NCI-H526 (cell line): ENCODE measurements around the gene TRIM38.
A peak's percentile ranks its signal among the peaks of the same experiment; 100 is the strongest.
"Not testable (repeated sequence)": the region's sequence is repeated elsewhere in the genome, so short reads cannot be mapped to it uniquely, and the experiment has no call there.

ENCODE experiments used
- DNase-seq, 2 experiments: peaks; one replicate each; lab custom pipeline; 2025; lab: John Stamatoyannopoulos, UW

Gene TRIM38

DNA sequence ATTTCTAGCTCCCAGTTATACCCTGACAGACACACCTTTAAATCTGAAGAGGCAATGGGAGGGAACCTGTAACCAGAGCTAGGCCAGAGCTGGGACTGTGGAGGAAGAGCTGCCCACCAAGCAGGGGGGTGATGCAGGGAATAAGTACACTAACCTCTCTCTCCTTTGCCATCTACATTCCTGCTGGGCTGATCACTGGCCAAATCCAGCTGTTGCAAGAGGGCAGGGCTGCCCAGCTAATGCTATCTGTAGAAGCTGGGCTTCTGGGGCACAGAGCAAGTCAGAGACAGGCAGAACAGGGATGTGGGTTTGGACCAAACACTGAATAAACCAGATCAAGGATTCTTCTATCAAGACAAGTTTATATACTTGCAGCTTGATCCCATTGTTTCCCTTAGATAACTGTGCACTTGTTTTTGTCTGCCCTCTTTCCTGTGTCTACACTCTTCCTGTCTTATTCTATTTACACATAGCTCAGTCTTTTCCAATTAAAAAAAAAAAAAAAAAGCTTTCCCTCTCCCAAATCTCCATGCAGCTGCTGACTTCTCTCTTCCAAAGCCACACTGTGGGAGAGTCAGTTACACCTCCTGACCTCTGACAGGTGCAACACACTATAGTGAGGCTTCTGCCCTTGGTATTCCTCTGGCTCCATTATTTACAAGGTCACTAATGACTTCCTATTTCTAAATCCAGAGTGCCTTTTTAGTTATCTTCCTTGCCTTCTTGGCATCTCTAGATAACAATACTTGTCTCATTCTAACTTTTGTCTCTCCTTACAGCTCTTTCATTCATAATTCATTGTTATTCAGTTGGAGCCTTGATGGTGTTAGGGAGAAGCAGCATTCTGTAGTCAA lies 43.7 kb downstream of the TRIM38 start:
- DNase-seq = peak in 1 of 2 experiments; percentile 23

DNA sequence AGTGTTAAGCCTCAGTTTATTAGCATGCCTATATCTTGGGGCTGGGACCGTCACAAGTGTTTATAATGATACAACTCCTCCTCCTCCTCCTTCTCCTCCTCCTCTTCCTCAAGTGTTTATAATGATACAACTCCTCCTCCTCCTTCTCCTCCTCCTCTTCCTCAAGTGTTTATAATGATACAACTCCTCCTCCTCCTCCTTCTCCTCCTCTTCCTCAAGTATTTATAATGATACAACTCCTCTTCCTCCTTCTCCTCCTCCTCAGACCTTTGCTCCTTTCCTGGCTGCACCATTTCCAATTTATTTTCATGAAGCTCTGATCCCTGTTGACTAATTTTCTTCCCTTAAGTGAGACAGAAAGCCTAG lies 44.3 kb downstream of the TRIM38 start:
- not testable (repeated sequence) for DNase-seq

DNA sequence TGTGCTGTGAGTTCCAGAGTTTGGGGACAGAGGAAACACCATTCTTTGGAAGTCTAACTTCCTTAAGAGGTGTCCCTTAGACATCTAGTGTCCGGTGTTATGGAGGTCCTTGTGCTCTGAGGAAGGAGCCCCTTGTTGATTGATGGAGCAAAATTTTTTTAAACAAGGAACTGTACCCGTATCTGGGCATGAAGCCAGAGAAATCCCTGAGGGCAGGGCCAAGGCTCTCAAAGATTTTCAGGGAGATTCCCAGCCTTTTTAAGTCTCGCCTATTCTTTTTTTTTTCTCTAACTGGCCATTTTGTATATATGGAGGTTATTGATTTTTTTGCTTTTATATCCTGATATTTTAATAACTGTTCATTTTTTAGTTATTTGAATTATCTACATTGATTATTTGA lies 45.9 kb downstream of the TRIM38 start:
- no peak for DNase-seq

DNA sequence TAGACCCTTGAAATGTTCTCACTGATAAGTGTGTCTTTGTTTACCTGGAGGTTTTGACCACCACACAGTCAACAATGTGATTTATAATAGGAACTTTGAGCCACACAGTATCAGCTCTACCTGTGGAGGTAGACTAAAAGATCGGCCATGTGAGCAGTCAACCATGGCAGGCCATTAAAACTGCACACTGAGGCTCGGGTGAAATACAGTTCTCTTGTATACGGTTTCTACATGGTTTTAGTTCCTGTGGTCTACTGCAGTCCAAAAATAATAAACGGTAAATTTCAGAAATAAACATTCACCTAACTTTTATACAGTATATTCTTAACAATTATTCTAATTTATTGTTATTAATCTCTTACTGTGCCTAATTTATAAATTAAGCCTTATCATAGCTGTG lies 47.2 kb downstream of the TRIM38 start:
- DNase-seq = no peak

DNA sequence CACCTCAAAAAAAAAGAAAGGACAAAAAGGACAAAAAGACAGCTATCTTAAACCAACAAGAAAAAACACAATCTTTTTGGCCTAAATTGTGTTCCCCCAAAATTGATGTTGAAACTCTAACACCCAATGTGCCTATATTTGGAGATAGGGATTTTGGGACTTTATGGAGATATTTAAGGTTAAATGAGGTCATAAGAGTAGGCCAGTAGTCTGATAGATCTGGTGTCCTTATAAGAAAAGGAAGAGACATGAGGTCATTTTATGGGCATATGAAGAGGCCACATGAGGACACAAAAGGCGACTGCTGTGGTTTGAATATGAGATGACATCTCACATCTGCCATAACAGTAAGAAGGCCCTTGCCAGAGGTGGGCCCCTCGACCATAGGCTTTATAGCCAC lies 49.5 kb downstream of the TRIM38 start:
- no peak for DNase-seq

DNA sequence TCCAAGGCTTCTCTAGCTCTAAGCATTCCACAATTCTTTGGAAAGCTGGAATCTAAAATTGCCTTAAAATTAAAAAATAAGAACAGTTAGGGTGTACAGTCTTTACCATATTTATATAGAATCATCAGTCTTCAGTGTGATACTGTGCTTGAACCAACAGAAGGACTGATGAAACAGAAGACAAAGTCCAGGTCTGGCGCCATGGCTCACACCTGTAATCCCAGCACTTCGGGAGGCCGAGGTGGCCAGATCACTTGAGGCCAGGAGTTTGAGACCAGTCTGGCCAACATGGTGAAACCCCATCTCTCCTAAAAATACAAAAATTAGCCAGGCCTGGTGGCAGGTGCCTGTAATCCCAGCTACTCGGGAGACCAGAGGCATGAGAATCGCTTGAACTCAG lies 51.8 kb downstream of the TRIM38 start:
- not testable (repeated sequence) for DNase-seq

DNA sequence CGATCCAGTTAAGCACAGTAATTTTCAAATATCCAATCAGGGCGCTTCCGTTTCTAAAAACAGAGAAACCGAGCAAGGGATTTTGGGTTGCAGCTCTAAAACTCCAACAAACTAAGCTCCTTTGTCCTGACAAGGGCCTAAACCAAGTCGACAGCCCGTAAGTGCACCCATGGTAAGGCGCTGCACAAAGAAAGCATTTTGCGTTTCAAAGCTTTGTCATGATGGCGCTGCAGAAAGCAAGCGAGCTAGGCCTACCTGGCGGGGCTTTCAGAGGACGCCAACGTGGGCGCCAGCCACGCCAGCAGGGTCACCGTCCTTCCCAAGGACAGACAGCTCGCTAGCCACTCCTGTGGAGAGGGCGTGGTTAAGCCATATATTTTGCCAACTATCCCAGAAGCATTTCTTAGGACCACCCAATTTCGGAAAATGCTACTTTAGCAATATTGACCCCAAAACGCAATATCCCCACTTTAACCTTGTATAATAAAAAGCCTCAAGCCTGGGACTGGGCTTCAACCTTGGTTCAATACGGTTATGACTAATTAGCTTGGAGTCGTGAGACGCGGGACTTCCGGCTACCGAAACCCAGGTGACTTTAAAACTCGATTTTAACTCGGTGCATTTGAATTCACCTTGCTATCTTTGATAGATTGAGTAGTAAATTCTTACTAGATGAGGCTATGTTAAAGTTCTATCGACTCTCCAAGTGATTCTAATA lies 53.8 kb downstream of the TRIM38 start:
- DNase-seq = no peak

DNA sequence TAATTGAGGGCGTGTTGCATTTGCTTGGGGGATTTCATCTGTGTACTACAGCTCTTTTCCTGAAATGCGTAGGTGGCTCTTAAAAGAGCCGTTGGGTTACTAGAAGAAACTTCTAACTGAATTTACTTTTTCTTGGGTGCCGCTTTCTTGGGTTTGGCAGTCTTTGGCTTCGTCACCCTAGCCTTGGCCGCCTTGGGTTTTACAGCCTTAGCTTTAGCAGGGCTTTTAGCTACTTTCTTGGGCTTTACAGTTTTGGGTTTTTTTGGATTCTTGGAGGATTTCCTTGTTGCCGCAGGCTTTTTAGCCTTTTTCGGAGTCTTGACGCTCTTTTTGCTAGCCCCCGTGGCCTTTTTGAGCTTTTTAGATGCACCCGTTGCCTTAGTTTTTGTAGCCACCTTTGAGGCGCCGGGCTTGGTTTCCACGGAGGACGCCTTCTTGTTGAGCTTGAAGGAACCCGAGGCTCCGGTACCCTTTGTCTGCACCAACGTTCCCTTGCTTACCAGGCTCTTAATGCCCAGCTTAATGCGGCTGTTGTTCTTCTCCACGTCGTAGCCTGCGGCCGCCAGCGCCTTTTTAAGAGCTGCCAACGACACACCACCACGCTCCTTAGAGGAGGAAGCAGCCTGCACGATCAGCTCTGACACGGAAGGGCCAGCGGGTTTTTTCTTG lies 54.5 kb downstream of the TRIM38 start:
- no peak for DNase-seq

DNA sequence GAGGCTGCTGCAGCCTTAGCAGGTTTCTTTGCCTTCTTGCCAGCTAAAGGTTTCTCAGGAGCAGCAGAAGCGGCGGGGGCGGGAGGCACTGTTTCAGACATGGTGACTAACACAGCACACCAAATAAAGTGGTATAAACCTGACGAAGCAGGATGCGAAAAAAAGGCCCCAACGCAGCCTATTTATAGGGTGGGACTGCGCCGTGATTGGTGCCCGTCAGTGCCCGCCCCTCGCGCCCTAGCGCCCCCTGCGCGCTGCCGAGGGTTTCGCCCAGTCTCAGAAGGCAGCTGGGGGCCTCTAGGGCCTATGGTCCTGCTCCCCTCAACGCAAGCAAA lies 55.0 kb downstream of the TRIM38 start:
- DNase-seq = no peak

DNA sequence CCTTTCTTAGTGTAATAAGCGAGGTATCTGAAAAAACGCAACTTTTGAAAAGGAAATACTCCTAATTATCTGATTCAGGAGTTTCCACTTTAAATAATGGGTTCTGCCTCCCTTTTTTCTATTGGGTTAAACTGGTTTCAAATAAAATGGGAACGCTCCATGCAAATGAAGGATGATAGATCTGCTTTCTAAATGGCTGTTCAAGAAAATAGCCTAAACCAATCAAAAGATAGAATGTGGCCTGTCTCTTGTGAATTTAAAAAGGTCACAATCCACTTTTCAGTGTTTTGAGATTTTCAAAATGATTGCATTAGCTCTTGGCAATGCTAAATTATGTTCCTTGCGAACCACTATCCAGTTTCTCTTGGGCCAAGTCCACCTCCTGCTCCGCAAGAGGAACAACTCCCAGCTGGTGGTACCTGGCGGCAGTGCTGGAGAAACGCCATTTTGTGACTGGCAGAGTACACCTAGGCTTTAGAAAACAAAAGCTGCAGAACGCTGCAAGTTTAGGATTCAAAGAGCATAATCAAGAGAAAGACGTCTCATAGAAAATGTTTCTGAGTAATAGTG lies 56.7 kb downstream of the TRIM38 start:
- no peak for DNase-seq

DNA sequence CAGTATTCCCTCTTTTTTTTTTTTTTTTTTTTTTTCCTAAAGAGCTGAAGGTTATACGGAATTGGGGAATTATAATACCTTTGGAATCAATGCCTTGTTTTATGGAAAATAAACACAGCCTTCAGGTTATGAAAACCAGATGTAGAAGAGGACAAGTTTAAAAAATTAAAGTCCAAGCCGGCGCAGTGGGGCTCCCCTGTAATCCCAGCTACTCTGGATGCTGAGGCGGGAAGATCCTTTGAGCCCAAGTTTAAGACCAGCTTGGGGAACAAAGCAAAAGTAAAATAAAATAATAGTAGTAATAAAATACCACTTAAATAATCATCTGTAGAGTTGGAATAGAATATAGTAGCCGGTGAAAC lies 57.3 kb downstream of the TRIM38 start:
- no peak for DNase-seq

DNA sequence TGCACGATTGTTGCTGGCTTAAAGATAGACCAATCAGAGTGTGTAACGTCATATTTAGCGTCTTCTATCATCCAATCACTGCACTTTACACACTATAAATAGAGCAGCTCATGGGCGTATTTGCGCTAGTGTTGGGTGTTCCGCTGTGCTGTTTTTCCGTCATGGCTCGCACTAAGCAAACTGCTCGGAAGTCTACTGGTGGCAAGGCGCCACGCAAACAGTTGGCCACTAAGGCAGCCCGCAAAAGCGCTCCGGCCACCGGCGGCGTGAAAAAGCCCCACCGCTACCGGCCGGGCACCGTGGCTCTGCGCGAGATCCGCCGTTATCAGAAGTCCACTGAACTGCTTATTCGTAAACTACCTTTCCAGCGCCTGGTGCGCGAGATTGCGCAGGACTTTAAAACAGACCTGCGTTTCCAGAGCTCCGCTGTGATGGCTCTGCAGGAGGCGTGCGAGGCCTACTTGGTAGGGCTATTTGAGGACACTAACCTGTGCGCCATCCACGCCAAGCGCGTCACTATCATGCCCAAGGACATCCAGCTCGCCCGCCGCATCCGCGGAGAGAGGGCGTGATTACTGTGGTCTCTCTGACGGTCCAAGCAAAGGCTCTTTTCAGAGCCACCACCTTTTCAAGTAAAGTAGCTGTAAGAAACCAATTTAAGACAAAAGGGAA lies 57.9 kb downstream of the TRIM38 start:
- DNase-seq = no peak

DNA sequence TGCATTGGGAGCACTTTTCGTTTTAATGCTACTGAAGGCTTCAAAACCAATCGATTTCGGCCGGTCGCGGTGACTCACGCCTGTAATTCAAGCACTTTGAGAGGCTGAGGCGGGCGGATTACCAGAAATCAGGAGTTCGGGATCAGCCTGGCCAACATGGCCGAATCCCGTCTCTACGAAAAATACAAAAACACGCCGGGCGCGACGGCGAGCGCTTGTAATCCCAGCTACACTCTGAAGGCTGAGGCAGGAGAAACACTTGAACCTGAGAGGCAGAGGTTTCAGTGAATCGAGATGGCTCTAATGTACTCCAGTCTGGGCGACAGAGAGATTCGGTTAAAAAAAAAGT lies 58.4 kb downstream of the TRIM38 start:
- no peak for DNase-seq

DNA sequence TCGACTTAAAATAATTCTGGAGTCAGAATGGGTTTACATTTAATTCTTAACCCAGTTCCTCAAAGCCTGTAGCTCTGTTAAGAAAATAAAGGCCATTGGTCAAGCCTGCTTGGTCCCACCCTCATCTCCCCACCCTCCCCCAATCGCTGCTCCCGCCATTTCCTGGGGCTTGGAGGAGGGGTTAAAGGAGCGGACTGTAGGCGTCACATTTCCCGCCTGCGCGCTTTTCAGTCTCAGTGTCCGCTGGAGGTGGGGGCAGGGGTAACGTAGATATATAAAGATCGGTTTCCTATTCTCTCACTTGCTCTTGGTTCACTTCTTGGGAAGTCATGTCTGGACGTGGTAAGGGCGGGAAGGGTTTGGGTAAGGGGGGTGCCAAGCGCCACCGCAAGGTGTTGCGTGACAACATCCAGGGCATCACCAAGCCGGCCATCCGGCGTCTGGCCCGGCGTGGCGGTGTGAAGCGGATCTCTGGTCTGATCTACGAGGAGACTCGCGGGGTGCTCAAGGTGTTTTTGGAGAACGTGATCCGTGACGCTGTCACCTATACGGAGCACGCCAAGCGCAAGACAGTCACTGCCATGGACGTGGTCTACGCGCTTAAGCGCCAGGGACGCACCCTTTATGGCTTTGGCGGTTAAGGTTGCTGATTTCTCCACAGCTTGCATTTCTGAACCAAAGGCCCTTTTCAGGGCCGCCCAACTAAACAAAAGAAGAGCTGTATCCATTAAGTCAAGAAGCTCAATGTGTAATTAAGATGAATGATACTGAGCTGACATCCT lies 58.9 kb downstream of the TRIM38 start:
- peak; percentile 89 to 93 for DNase-seq

DNA sequence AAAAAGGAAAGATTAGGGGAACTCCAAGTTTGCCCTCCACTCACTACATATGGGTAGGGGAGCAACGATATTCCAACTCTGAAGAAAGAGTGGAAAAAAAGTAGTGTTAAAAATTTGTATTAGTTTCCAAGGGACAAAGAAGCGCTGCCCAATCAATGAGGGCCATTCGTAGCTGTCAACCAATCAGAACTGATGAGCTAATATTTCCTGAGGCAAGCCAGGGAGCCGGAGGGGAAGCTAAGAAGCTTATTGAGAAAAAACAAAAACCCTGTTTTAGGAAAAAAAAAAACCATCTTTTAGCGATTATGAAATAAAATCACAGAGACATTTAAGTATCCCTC lies 59.5 kb downstream of the TRIM38 start:
- DNase-seq = peak; percentile 46 to 56

DNA sequence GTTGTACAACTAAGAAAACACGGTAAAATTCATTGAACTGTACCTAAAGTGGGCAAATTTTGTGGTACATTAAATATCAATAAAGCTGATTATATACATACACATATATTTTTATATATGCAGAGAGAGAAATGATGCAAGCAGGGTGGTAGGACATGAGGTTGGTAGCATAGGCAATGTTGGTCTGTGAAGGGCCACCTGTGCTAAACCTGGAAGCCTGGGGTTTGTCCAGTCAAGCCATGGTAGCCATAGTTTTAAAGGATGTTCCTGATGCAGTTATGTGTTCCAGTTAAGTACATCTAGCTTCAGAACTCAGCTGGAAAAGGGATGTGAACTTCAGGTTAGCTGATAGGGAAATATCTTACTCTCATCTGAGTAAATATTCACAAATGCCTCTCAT lies 60.1 kb downstream of the TRIM38 start:
- no peak for DNase-seq

DNA sequence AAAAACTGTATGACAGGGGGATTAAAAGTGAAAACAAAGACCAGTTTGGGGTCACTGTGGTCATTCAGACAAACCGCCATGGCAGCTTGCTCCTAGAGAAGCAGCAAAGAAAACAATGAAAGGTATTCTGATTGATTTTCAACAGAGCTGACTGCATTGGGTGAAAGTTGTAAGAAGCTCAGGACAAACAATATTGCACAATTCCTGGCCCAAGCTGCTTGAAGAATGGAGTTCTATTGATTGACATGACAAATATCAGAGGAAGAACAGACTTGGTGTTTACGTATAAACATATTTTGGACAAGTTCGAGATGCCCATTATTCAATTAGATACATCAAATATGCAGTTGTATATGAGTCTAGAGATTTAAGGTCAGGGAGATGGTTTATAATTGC lies 62.0 kb downstream of the TRIM38 start:
- no peak for DNase-seq

DNA sequence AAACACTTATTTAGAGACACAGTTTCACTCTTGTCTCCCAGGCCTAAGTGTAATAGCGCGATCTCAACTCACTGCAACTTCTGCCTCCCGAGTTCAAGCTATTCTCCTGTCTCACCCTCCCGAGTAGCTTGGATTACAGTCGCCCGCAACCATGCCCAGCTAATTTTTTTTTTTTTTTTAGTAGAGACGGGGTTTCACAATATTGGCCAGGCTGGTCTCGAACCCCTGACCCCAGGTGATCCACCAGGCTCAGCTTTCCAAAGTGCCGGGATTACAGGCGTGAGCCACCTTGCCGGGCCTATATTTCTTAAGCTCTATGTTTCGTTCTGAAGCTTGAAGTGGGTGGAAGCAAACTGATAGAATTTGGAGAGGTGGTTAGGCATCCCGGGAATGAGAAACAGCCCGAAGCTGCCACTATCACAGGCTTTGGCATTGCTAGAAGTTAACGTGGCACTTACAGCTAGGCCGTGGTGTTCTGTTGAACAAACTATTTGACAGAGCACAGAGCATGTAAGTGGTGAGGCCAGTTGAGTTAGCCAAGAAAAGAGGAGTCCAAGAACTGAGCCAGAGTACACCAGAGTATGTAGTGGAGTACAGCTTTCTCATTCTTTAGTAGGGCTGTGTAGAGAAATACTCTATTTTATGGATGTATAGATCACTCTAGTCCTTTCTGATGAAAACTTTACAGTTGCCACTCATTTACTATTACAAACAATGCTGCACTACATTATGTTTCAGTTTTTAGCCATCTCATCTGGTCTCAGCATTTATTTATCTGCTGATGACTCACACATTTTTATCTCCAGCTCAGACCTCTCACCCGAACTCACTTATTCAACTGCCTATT lies 62.7 kb downstream of the TRIM38 start:
- DNase-seq = no peak

DNA sequence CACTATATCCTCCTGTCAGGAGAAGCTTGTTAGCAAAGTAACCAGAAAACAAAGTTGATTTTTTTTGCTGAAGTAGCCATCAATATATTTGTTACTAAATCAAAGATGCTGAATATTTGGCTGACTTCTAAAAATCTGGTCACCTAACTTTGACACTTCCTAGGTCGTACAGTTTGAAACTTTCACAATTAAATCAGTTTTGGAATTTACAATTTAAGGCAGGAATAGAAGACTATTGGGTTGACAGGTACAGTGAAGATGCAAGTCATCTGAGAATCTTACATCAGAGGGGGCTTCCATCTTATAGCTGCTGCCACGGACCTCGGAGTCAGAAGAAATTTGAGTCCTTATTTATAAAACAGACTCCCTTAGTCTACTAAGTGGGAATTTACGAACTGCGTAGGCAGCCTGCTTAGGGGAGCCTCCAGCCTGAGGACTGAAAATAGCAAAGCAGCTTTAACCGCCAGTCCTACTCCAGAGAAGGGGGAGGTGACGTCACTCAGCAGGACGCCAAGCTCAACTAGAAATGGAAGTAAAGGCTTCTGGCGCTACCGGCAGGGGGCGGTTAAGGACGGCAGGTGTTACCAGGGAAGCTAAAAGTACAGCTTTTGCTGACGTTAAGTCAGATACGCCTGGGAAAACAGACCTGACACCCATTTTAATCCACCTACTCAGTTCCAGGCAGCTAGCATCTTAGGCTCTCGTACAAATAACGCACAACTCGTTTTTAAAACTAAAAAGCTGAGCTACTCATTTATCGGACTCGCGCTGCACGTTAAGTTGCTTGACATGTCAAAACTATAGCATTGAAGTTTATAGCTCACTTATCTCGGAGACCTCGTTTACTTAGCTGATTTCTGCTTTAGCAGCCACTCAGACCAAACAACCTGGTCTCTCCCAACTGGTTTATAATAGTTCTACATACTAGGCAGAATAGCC lies 63.6 kb downstream of the TRIM38 start:
- peak; percentile 95 to 97 for DNase-seq
